ENCODE measurements around the gene ABLIM1.

ABLIM1 gene

GRCh38 chr10:114542373-114542772, 115.7 kb downstream of the ABLIM1 start:
- no peak for DNase-seq

- DNase-seq: no peak
Observed at GRCh38 chr10:114541797-114542160, 116.3 kb downstream of the ABLIM1 start.

GRCh38 chr10:114541081-114541796, 116.8 kb downstream of the ABLIM1 start:
- DNase-seq: no peak

- no peak for DNase-seq
Observed at GRCh38 chr10:114540236-114540635, 117.8 kb downstream of the ABLIM1 start.

- no peak for DNase-seq
Observed at GRCh38 chr10:114539623-114540022, 118.5 kb downstream of the ABLIM1 start.

GRCh38 chr10:114538181-114538906, 119.7 kb downstream of the ABLIM1 start:
- no peak for DNase-seq

GRCh38 chr10:114537736-114538135, 120.3 kb downstream of the ABLIM1 start:
- DNase-seq: no peak

- no peak for DNase-seq
Observed at GRCh38 chr10:114534571-114534981, 123.5 kb downstream of the ABLIM1 start.

GRCh38 chr10:114532226-114532625, 125.8 kb downstream of the ABLIM1 start:
- DNase-seq: no peak

- DNase-seq: peak in 1 of 2 experiments; percentile 10
Observed at GRCh38 chr10:114526504-114527238, 131.4 kb downstream of the ABLIM1 start.

- DNase-seq: no peak
Observed at GRCh38 chr10:114526126-114526503, 132.0 kb downstream of the ABLIM1 start.

GRCh38 chr10:114525368-114525949, 132.6 kb downstream of the ABLIM1 start:
- DNase-seq: peak in 1 of 2 experiments; percentile 12

- DNase-seq: no peak
Observed at GRCh38 chr10:114523876-114524275, 134.2 kb downstream of the ABLIM1 start.

- DNase-seq: no peak
Observed at GRCh38 chr10:114521255-114521654, 136.8 kb downstream of the ABLIM1 start.

- no peak for DNase-seq
Observed at GRCh38 chr10:114520453-114520852, 137.6 kb downstream of the ABLIM1 start.

- DNase-seq: no peak
Observed at GRCh38 chr10:114519756-114520293, 138.2 kb downstream of the ABLIM1 start.

- no peak for DNase-seq
Observed at GRCh38 chr10:114519306-114519669, 138.8 kb downstream of the ABLIM1 start.

GRCh38 chr10:114518401-114519305, 139.4 kb downstream of the ABLIM1 start:
- no peak for DNase-seq

GRCh38 chr10:114517368-114518250, 140.5 kb downstream of the ABLIM1 start:
- DNase-seq: no peak

GRCh38 chr10:114516356-114516755, 141.7 kb downstream of the ABLIM1 start:
- no peak for DNase-seq

GRCh38 chr10:114515298-114515914, 142.7 kb downstream of the ABLIM1 start:
- no peak for DNase-seq
